HCT116 (cell line): ENCODE results near the gene GABBR2. TPM values are rescaled to one million over a fixed set of nuclear protein-coding genes. Genes with fewer than 3 reads are reported as not detected.

Experiments
- ATAC-seq: fragments of 200-7000 bp; cut with Tn5 transposase; 2 replicates; pipeline ENCODE4 v1.9.1; 2020; ENCODE audit warnings: mild to moderate bottlenecking, moderate library complexity
- BruUV-seq: library from RNA; stranded (reverse); fragments of 400-500 nt; replicated peaks from 2 replicates; lab custom pipeline; 2021; lab: Mats Ljungman, UMichigan
- CTCF ChIA-PET: fragments of 300-600 bp; sonication (Branson Sonifier 250); formaldehyde crosslinking; loops from one replicate; lab custom pipeline; 2021; ENCODE audit warnings: antibody characterized with exemption; lab: Charles Lee
- POLR2A ChIA-PET: fragments of 300-600, 350-600 bp; sonication (Branson Sonifier 250); formaldehyde crosslinking; loops from one replicate; lab custom pipeline; 2021; ENCODE audit warnings: antibody characterized with exemption; lab: Charles Lee
- RAD21 ChIA-PET, 2 experiments: fragments of 300-600 bp; sonication (Branson Sonifier 250); formaldehyde crosslinking; loops; one replicate each; lab custom pipeline; 2023; ENCODE audit warnings: low total read pairs in 2 of 2; ENCODE audit not compliant: uncharacterized antibody in 2 of 2, unreplicated experiment in 2 of 2, low non-redundant PET in 1 of 2; lab: Charles Lee
- DNase-seq: peaks from one replicate; pipeline ENCODE4 v3.0.0-alpha.2; 2010; ENCODE audit warnings: low read depth, low spot score
- H2AFZ ChIP-seq: fragments of 200-600 bp; shearing (Covaris generic), sonication (generic); 2 replicates; pipeline ENCODE4 v1.6.1; 2017; ENCODE audit warnings: low read depth, mixed run types, mixed read lengths, antibody characterized with exemption, low read length; ENCODE audit not compliant: poor library complexity, severe bottlenecking
- H3K27ac ChIP-seq: 2 replicates; pipeline ENCODE4 v1.5.1; 2012; ENCODE audit warnings: low read depth, low read length
- H3K27me3 ChIP-seq: fragments of 200-600 bp; sonication (generic); 2 replicates; pipeline ENCODE4 v1.6.1; 2016; ENCODE audit warnings: mixed run types, low read length, mixed read lengths; ENCODE audit not compliant: insufficient read depth
- H3K36me3 ChIP-seq, 2 experiments: fragments of 200-500 bp in 1 of 2; fragments of 200-600 bp in 1 of 2; sonication (Bioruptor generic) in 1 of 2; sonication (generic) in 1 of 2; 2 replicates each; pipeline versions ENCODE4 v1.5.1 to v1.6.1; 2014 to 2016; ENCODE audit warnings: low read length in 2 of 2, inconsistent platforms in 1 of 2, mixed read lengths in 1 of 2, mixed run types in 1 of 2; ENCODE audit not compliant: insufficient read depth in 2 of 2, control insufficient read depth in 1 of 2
- H3K4me1 ChIP-seq, 2 experiments: fragments of 200-600 bp in 1 of 2; sonication (generic) in 1 of 2; 2 replicates each; pipeline versions ENCODE4 v1.5.1 to v1.6.1; 2012 to 2017; ENCODE audit warnings: low read length in 2 of 2, inconsistent platforms in 1 of 2, mild to moderate bottlenecking in 1 of 2, mixed read lengths in 1 of 2, mixed run types in 1 of 2, moderate library complexity in 1 of 2; ENCODE audit not compliant: insufficient read depth in 2 of 2, control insufficient read depth in 1 of 2
- H3K4me2 ChIP-seq: fragments of 200-600 bp; sonication (generic); 2 replicates; pipeline ENCODE4 v1.6.1; 2017; ENCODE audit warnings: mixed run types, low read length, mixed read lengths
- H3K4me3 ChIP-seq, 2 experiments: fragments of 200-600 bp in 1 of 2; sonication (generic) in 1 of 2; replicated peaks in 1 of 2; 2 replicates each; pipeline ENCODE4 v1.5.1; 2011 to 2016; ENCODE audit warnings: low read length in 2 of 2, control low read depth in 1 of 2, low read depth in 1 of 2, mild to moderate bottlenecking in 1 of 2, mixed read lengths in 1 of 2, mixed run types in 1 of 2
- H3K79me2 ChIP-seq: fragments of 200-600 bp; sonication (generic); 2 replicates; pipeline ENCODE4 v1.6.1; 2017; ENCODE audit warnings: mild to moderate bottlenecking, mixed run types, low read length, moderate library complexity, mixed read lengths; ENCODE audit not compliant: insufficient read depth
- H3K9ac ChIP-seq: fragments of 200-600 bp; sonication (generic); 2 replicates; pipeline ENCODE4 v1.6.1; 2016; ENCODE audit warnings: low read length, mixed read lengths
- H3K9me2 ChIP-seq: fragments of 200-600 bp; sonication (generic), shearing (Covaris generic); 2 replicates; pipeline ENCODE4 v1.6.1; 2017; ENCODE audit warnings: mixed run types, mild to moderate bottlenecking, moderate library complexity; ENCODE audit not compliant: insufficient read depth
- H3K9me3 ChIP-seq, 2 experiments: fragments of 200-500 bp in 1 of 2; fragments of 200-600 bp in 1 of 2; sonication (Bioruptor generic) in 1 of 2; sonication (generic) in 1 of 2; 2 replicates each; pipeline ENCODE4 v1.6.1; 2014 to 2017; ENCODE audit warnings: low read length in 2 of 2, mixed read lengths in 2 of 2, inconsistent platforms in 1 of 2, low read depth in 1 of 2, mild to moderate bottlenecking in 1 of 2, mixed run types in 1 of 2, moderate library complexity in 1 of 2; ENCODE audit not compliant: control insufficient read depth in 1 of 2, insufficient read depth in 1 of 2
- H4K20me1 ChIP-seq: fragments of 200-600 bp; sonication (generic), shearing (Covaris generic); 2 replicates; pipeline ENCODE4 v1.6.1; 2017; ENCODE audit warnings: mixed run types, mild to moderate bottlenecking, moderate library complexity; ENCODE audit not compliant: insufficient read depth
- CBX3 ChIP-seq: IDR thresholded peaks from 2 replicates; pipeline ENCODE4 v1.6.1; 2012; ENCODE audit warnings: low read depth
- CEBPB ChIP-seq: IDR thresholded peaks from 2 replicates; pipeline ENCODE4 v1.6.1; 2012; ENCODE audit warnings: low read depth
- EGR1 ChIP-seq: IDR thresholded peaks from 2 replicates; pipeline ENCODE4 v1.6.1; 2012; ENCODE audit warnings: low read depth
- ELF1 ChIP-seq: IDR thresholded peaks from 2 replicates; pipeline ENCODE4 v1.6.1; 2012; ENCODE audit warnings: low read depth, borderline replicate concordance
- EZH2 ChIP-seq: fragments of 200-600 bp; sonication (generic); IDR thresholded peaks from 2 replicates; pipeline ENCODE4 v1.6.1; 2017; ENCODE audit warnings: antibody characterized with exemption, mixed run types
- POLR2A ChIP-seq: IDR thresholded peaks from 2 replicates; pipeline ENCODE4 v1.7.0; 2011; ENCODE audit warnings: borderline replicate concordance; ENCODE audit not compliant: insufficient read depth, insufficient read length; ENCODE audit errors: extremely low read depth
- POLR2AphosphoS5 ChIP-seq: IDR thresholded peaks from 2 replicates; pipeline ENCODE4 v1.6.1; 2011; ENCODE audit warnings: mild to moderate bottlenecking, low read depth, low read length, moderate library complexity
- RAD21 ChIP-seq: IDR thresholded peaks from 2 replicates; pipeline ENCODE4 v1.6.1; 2012; ENCODE audit warnings: low read depth, mild to moderate bottlenecking
- SIN3A ChIP-seq: IDR thresholded peaks from 2 replicates; pipeline ENCODE4 v1.6.1; 2012; ENCODE audit warnings: low read depth
- SRF ChIP-seq: IDR thresholded peaks from 2 replicates; pipeline ENCODE4 v1.6.1; 2012; ENCODE audit warnings: low read depth
- YY1 ChIP-seq: IDR thresholded peaks from 2 replicates; pipeline ENCODE4 v1.6.1; 2011; ENCODE audit warnings: low read length, low read depth, moderate library complexity, mild to moderate bottlenecking; ENCODE audit not compliant: insufficient replicate concordance; ENCODE audit errors: extremely low read depth
- ZFX ChIP-seq: fragments of 450-650 bp; IDR thresholded peaks from 2 replicates; pipeline ENCODE4 v1.6.1; 2017
- ZNF274 ChIP-seq: fragments of 200-500 bp; sonication (Bioruptor generic); IDR thresholded peaks from 2 replicates; pipeline ENCODE4 v1.6.1; 2014; ENCODE audit warnings: mild to moderate bottlenecking, low read depth, low read length, inconsistent platforms
- intact Hi-C: fragments of 100-400 bp; cut with micrococcal nuclease; formaldehyde crosslinking; loops from 2 replicates; pipeline ENCODE4 v1.10.0; 2022
- total RNA-seq: library from RNA; stranded (reverse); gene quantifications from one replicate; pipeline ENCODE4 v1.2.1, GENCODE V29; 2021; ENCODE audit not compliant: unreplicated experiment
- TF ChIP-seq, protein P1 (sequence below): IDR thresholded peaks from 2 replicates; pipeline ENCODE4 v1.6.1; 2012; ENCODE audit warnings: low read depth
- TF ChIP-seq, protein P2 (sequence below): IDR thresholded peaks from 2 replicates; pipeline ENCODE4 v1.6.1; 2012

GABBR2 gene
- total RNA-seq, 1 experiment from 2014 or later: 0.15 TPM

DNA sequence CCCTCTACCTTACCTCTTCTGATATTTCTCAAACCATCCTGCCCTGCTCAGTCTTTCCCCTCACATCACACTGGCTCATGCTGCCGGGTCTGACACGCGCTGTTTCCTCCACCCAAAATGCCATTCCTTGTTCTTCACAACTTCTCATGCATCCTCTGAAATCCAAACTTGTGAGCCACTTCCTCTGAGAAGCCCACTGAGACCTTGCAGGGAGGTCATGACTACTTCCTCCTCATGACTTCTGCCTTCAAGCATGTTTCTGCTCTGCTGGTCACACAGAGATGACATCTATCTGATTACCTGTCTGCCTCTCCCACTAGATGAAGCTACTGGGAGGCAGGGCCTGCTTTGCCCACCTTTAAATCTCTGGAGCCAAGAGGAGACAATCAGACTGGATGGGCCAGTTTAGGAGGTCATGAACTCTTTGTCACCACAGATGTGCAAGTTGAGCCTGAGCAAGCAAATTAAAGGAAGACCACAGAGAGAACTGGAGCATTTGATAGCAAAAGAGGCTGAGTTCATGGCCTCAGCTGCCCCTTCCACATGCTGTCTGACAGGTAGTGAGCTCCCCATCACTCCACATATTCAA is 333.5 kb downstream of the GABBR2 start (continued):
- no peak for TF ChIP-seq ZNF274
- TF ChIP-seq, all 23 proteins: peak for 0

DNA sequence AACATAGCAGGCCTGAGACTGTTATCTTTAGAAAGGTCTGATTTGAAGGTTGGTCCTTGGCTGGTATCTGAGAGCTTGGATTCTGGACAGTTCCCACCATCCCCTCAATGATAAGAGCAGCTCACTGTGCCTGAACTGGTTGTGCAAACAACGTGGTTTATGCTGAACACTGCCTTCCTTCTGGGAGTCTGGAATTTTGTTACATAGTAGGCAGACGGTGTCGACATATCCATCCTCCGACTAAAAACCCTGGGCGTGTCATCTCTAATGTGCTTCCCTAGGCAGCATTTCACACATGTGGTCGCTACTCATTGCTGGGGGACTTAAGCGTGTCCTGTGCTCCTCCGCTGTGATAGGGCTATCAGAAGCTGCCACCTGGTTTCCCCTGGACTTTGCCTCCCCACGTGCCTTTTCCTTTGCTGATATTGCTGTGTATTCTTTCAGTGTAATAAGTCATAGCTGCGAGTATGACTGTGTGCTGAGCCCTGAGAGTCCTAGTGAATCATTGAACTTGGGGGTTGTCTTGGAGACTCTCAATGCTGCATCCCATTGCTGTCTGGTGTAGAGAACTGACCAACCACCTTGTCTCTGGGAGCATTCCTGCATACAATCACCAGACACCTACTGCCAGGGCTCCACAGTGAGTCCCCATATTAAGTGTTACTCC is 334.2 kb downstream of the GABBR2 start:
- BruUV-seq: no TSS peak
- DNase-seq (no peak), ATAC-seq (no peak)
- peaks cover 0 to 8% of the 10 kb centered on the region in 2 experiments; a peak in 2 of 4 replicates for H3K4me1 ChIP-seq
- H3K79me2 ChIP-seq: no peaks in the 10 kb centered on the region
- no peaks in the 10 kb centered on the region for H3K36me3 ChIP-seq
- ChIA-PET CTCF (no interaction called here), POLR2A (no interaction called here), RAD21 (no interaction called here)
- intact Hi-C loops: no loop called here
- no peak overlapping the region for H3K4me3 ChIP-seq
- H2AFZ ChIP-seq: no peak overlapping the region
- no peak overlapping the region for H3K4me2 ChIP-seq
- no peaks in the 10 kb centered on the region for H3K9me3 ChIP-seq
- H3K27me3 ChIP-seq: no peaks in the 10 kb centered on the region
- no peaks in the 10 kb centered on the region for H4K20me1 ChIP-seq
- H3K27ac ChIP-seq: no peak overlapping the region
- H3K9ac ChIP-seq: no peak overlapping the region
- H3K9me2 ChIP-seq: no peaks in the 10 kb centered on the region
- TF ChIP-seq CEBPB (no peak), SRF (no peak), YY1 (no peak), RAD21 (no peak), ZFX (no peak), POLR2A (no peak), CBX3 (no peak), EZH2 (no peak), POLR2AphosphoS5 (no peak), ELF1 (no peak), EGR1 (no peak), SIN3A (no peak)
- TF ChIP-seq, protein P1, sequence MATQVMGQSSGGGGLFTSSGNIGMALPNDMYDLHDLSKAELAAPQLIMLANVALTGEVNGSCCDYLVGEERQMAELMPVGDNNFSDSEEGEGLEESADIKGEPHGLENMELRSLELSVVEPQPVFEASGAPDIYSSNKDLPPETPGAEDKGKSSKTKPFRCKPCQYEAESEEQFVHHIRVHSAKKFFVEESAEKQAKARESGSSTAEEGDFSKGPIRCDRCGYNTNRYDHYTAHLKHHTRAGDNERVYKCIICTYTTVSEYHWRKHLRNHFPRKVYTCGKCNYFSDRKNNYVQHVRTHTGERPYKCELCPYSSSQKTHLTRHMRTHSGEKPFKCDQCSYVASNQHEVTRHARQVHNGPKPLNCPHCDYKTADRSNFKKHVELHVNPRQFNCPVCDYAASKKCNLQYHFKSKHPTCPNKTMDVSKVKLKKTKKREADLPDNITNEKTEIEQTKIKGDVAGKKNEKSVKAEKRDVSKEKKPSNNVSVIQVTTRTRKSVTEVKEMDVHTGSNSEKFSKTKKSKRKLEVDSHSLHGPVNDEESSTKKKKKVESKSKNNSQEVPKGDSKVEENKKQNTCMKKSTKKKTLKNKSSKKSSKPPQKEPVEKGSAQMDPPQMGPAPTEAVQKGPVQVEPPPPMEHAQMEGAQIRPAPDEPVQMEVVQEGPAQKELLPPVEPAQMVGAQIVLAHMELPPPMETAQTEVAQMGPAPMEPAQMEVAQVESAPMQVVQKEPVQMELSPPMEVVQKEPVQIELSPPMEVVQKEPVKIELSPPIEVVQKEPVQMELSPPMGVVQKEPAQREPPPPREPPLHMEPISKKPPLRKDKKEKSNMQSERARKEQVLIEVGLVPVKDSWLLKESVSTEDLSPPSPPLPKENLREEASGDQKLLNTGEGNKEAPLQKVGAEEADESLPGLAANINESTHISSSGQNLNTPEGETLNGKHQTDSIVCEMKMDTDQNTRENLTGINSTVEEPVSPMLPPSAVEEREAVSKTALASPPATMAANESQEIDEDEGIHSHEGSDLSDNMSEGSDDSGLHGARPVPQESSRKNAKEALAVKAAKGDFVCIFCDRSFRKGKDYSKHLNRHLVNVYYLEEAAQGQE: no peak
- TF ChIP-seq, protein P2, sequence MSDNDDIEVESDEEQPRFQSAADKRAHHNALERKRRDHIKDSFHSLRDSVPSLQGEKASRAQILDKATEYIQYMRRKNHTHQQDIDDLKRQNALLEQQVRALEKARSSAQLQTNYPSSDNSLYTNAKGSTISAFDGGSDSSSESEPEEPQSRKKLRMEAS: no peak
- TF ChIP-seq, all 23 proteins: peak for 0
